Endometrial microvascular endothelial cells (primary cell): ENCODE data around the gene SOX5. TPM values are rescaled to one million over a fixed set of nuclear protein-coding genes. Genes with fewer than 3 reads are reported as not detected.
"Not testable (repeated sequence)": the region's sequence is repeated elsewhere in the genome, so short reads cannot be mapped to it uniquely, and the experiment has no call there.

Experiments used
- in situ Hi-C: cut with HindIII; loops from 2 replicates; pipeline ENCODE4 v1.10.0; 2017; ENCODE audit warnings: low sequenced_read_pairs, low pct_unique_long_range_greater_than_20kb; ENCODE audit errors: inconsistent ontology term
- total RNA-seq: library from RNA; depleted of rRNA; stranded (reverse); fragments of >200 nt; gene quantifications from one replicate; pipeline ENCODE4 v1.2.3, GENCODE V29; 2015; ENCODE audit errors: inconsistent ontology term

SOX5 gene
- total RNA-seq, 1 donor from 2014 or later: not detected

- in situ Hi-C loops: not testable (repeated sequence)
Observed at GRCh38 chr12:23491029-23491428, 458.4 kb downstream of the SOX5 start.

DNA sequence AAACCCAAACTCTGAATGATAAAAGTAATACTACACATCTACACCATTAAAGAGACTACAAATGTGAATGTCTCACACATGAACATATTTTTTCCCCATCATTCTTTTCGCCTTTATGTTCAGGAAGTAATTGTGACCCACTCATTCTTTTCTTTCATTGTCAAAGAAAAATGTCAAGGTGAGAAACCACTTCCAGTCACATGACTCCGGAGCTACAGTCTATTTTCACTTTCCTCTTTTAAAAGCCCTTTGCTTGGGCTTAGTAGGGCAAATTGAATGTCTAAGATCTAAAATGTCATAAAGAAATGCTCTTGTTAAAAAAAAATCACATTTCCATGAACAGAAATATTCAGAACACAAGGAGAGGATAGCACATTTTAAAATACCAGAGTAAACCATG lies 461.3 kb downstream of the SOX5 start:
- in situ Hi-C loops: no loop called here

- in situ Hi-C loops: no loop called here
Observed at GRCh38 chr12:23484238-23484637, 465.2 kb downstream of the SOX5 start.

GRCh38 chr12:23482571-23482970 lies 466.9 kb downstream of the SOX5 start:
- in situ Hi-C loops: no loop called here
